Ishikawa (cell line): ENCODE results near the gene CAT.

ENCODE experiments used
- CEBPB ChIP-seq: IDR thresholded peaks from 2 replicates; pipeline ENCODE4 v1.6.1; 2012
- CREB1 ChIP-seq: IDR thresholded peaks from 2 replicates; pipeline ENCODE4 v1.6.1; 2012; ENCODE audit warnings: low read depth
- EGR1 ChIP-seq: IDR thresholded peaks from 2 replicates; pipeline ENCODE4 v1.6.1; 2012
- EP300 ChIP-seq: IDR thresholded peaks from 2 replicates; pipeline ENCODE4 v1.6.1; 2012; ENCODE audit warnings: borderline replicate concordance
- FOXM1 ChIP-seq: IDR thresholded peaks from 2 replicates; pipeline ENCODE4 v1.6.1; 2012; ENCODE audit warnings: low read depth, borderline replicate concordance
- MAX ChIP-seq: IDR thresholded peaks from 2 replicates; pipeline ENCODE4 v1.6.1; 2012
- NFIC ChIP-seq: IDR thresholded peaks from 2 replicates; pipeline ENCODE4 v1.6.1; 2012
- RAD21 ChIP-seq: IDR thresholded peaks from 2 replicates; pipeline ENCODE4 v1.6.1; 2012; ENCODE audit warnings: low read depth
- REST ChIP-seq: IDR thresholded peaks from 2 replicates; pipeline ENCODE4 v1.6.1; 2012; ENCODE audit warnings: low read depth, mild to moderate bottlenecking
- TAF1 ChIP-seq: IDR thresholded peaks from 2 replicates; pipeline ENCODE4 v1.6.1; 2012; ENCODE audit warnings: low read depth, mild to moderate bottlenecking
- TCF12 ChIP-seq: IDR thresholded peaks from 2 replicates; pipeline ENCODE4 v1.6.1; 2012; ENCODE audit warnings: low read depth
- TEAD4 ChIP-seq: IDR thresholded peaks from 2 replicates; pipeline ENCODE4 v1.6.1; 2012
- YY1 ChIP-seq: IDR thresholded peaks from 2 replicates; pipeline ENCODE4 v1.6.1; 2012; ENCODE audit warnings: low read depth
- ZBTB7A ChIP-seq: IDR thresholded peaks from 2 replicates; pipeline ENCODE4 v1.6.1; 2012; ENCODE audit warnings: low read depth
- TF ChIP-seq, protein P1 (sequence below): IDR thresholded peaks from 2 replicates; pipeline ENCODE4 v1.6.1; 2012

CAT gene

DNA sequence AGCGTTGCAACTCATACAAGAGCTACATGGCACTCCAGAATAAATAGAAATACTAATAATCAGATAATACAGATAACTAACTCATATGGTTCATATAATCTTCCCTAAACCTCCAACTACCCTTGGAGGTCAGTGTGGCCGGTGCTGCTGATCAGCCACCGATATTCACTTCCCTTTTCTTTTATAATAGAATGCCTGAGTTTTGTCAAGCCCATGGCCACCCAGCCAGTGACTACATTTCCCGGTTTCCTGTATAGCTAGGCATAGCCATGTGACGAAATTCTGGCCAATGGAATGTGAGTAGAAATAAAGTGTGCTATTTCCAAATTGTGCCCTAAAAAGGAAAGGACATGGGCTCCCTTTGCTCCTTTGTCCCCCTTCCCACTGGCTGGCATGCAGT lies 5.9 kb upstream of the CAT start:
- TF ChIP-seq CREB1 (no peak), TCF12 (no peak)
- TF ChIP-seq, protein P1, sequence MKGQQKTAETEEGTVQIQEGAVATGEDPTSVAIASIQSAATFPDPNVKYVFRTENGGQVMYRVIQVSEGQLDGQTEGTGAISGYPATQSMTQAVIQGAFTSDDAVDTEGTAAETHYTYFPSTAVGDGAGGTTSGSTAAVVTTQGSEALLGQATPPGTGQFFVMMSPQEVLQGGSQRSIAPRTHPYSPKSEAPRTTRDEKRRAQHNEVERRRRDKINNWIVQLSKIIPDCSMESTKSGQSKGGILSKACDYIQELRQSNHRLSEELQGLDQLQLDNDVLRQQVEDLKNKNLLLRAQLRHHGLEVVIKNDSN = peak; percentile 41; the same call in 1 of the 2 replicates

DNA sequence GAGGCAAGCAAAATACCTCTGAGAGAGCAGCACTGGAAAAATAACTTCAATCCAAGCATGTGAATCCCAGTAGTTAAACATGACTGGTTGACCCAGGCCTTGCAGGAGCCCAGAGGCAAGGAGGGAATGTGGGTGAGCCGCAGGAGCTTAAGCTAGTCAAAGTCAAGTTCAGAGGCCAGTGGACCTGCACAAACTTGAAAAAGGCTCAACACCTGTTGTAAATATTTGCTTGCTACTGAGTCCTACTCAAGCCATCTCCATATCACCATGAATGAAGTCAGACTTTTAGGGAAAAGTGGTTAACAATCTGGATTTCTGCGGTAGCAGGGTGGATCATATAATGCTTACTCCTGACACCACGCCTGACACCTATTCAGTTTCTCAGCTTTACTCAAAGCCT lies 4.8 kb upstream of the CAT start:
- TF ChIP-seq CEBPB = no peak
- TF ChIP-seq TCF12 = no peak
- TF ChIP-seq ZBTB7A = no peak
- no peak for TF ChIP-seq REST

GRCh38 chr11:34437224-34438125 lies 1.3 kb upstream of the CAT start:
- TF ChIP-seq RAD21 = no peak
- TF ChIP-seq YY1 = no peak
- no peak for TF ChIP-seq NFIC
- no peak for TF ChIP-seq TAF1
- TF ChIP-seq EP300 = no peak
- TF ChIP-seq REST = no peak
- no peak for TF ChIP-seq TEAD4
- TF ChIP-seq CREB1 = no peak
- TF ChIP-seq CEBPB = no peak

DNA sequence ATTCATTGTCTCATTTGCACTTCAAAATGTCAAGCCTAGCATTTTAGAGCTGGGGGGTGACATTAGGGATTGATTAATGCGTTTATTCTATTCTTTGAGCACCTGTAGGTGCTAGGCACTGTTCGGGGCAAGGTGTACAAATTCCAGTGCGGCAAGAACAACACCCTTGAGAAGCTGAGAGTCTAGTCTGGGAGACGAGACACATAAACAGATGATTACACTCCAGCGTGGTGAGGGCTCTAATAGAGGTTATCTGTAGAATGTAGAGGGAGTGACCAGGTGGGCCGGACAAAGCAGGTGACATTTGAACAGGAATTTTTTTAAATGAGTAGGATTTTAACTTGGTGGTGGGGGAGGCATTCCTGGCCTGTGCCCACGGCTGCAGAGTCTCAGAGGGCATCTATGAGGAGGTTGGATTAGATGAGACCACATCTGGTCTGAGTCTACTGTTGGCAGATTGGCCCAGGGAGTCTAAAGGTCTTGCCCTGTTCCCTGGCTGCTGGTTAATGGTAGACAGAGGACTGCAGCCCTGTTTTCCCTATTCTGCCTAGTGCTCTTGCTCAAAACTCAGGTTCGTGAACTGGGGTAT lies 970 bp downstream of the CAT start:
- TF ChIP-seq CREB1 = no peak
- TF ChIP-seq REST = no peak
- TF ChIP-seq, protein P1 = no peak

- TF ChIP-seq EGR1 = no peak
- no peak for TF ChIP-seq MAX
- no peak for TF ChIP-seq RAD21
- no peak for TF ChIP-seq ZBTB7A
- TF ChIP-seq TEAD4 = no peak
- no peak for TF ChIP-seq NFIC
Observed at GRCh38 chr11:34441814-34442213, 3.1 kb downstream of the CAT start.

DNA sequence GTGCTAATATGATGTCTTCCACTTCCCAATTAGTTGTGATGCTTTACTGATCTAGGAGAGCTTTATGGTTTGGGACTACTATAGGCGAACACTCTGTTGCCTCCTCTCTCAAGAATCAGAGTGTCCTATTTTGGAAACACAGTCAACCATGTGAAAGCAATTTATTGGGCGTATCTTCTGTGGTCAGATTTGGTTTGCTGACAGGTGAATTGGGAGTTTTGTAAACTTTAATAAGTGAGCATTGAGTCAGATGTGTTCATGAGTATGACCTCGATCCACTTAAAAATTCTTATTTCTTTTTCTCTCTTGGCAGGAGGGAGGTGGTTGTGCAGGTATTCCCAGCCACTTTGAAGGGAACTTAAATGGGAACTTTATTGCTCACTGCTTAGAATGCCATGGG lies 4.4 kb downstream of the CAT start:
- TF ChIP-seq TEAD4 (no peak), YY1 (no peak), CEBPB (no peak), ZBTB7A (no peak), REST (no peak), MAX (no peak), RAD21 (no peak), FOXM1 (no peak), NFIC (no peak), EGR1 (no peak), TAF1 (no peak), CREB1 (no peak), EP300 (no peak)
- TF ChIP-seq, protein P1 = no peak
